Measurements from ENCODE around the gene COMT. TPM values are rescaled to one million over a fixed set of nuclear protein-coding genes. Genes with fewer than 3 reads are reported as not detected.

The COMT gene
- total RNA-seq, 2 experiments from 2014 or later = 90.8 to 112 TPM

- no peak for DNase-seq (ENCODE audit: low spot score)
- H4K20me1 ChIP-seq (ENCODE audit: insufficient read depth, low read length) = no peaks in the 10 kb centered on the region
- ChIA-PET POLR2A (no interaction called here), CTCF (ENCODE audit: unreplicated experiment) (no interaction called here)
- no peaks in the 10 kb centered on the region for H3K9me2 ChIP-seq (ENCODE audit: insufficient read depth, low read length)
- peak overlapping the region; percentile 91 for H3K4me2 ChIP-seq (ENCODE audit: low read length)
- H2AFZ ChIP-seq (ENCODE audit: low read length) = no peak overlapping the region
- intact Hi-C loops (cut with micrococcal nuclease; ENCODE audit: unreplicated experiment) = no loop called here
- peaks cover 21% of the 10 kb centered on the region for H3K36me3 ChIP-seq (ENCODE audit: insufficient read depth, low read length)
- no TSS peak for BruUV-seq (replicated peaks)
- H3K79me2 ChIP-seq (ENCODE audit: insufficient read depth, low read depth, low read length) = peaks cover 29% of the 10 kb centered on the region
- peak overlapping the region; percentile 33 for H3K4me3 ChIP-seq (ENCODE audit: low read depth, low read length, poor library complexity, severe bottlenecking)
- H3K9me3 ChIP-seq (ENCODE audit: low read length) = no peaks in the 10 kb centered on the region
- H3K27ac ChIP-seq (ENCODE audit: low read depth, low read length, poor library complexity, severe bottlenecking) = peak overlapping the region; percentile 99
- TF ChIP-seq, protein P1, sequence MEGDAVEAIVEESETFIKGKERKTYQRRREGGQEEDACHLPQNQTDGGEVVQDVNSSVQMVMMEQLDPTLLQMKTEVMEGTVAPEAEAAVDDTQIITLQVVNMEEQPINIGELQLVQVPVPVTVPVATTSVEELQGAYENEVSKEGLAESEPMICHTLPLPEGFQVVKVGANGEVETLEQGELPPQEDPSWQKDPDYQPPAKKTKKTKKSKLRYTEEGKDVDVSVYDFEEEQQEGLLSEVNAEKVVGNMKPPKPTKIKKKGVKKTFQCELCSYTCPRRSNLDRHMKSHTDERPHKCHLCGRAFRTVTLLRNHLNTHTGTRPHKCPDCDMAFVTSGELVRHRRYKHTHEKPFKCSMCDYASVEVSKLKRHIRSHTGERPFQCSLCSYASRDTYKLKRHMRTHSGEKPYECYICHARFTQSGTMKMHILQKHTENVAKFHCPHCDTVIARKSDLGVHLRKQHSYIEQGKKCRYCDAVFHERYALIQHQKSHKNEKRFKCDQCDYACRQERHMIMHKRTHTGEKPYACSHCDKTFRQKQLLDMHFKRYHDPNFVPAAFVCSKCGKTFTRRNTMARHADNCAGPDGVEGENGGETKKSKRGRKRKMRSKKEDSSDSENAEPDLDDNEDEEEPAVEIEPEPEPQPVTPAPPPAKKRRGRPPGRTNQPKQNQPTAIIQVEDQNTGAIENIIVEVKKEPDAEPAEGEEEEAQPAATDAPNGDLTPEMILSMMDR (conservative IDR thresholded peaks at IDR 0.05; ENCODE audit: low read length) = no peak
- no peak for TF ChIP-seq EZH2phosphoT487 (IDR thresholded peaks at IDR 0.05; ENCODE audit: borderline replicate concordance, low read depth, low read length)
- peaks cover 97% of the 10 kb centered on the region for H3K4me1 ChIP-seq (ENCODE audit: insufficient read depth, low read length, poor library complexity, severe bottlenecking)
Observed at GRCh38 chr22:19892925-19893324, 48.6 kb upstream of the COMT start.

DNA sequence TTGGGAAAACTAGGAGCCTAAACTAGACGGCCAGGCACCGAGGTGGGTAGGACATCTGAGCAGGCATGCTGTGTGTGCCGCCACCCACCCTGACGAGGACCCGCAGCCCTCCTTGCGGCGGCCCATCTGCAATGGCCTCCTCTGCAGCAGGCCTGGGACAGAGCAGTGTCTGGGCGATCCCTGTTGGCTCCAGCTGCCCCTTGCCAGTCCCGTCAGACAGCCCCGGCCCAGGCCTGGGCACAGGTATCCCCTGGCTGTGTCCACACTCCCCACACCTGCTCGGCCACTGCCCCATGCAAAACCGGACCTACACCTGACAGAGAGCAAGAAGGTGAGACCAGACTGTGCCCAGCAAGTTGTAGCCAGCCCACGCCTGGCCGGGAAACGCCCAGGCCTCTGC is 48.2 kb upstream of the COMT start:
- H3K27ac ChIP-seq (ENCODE audit: low read depth, low read length, poor library complexity, severe bottlenecking) = peak overlapping the region; percentile 99
- H3K9me3 ChIP-seq (ENCODE audit: low read length) = no peaks in the 10 kb centered on the region
- no TSS peak for BruUV-seq (replicated peaks)
- peaks cover 25% of the 10 kb centered on the region for H3K79me2 ChIP-seq (ENCODE audit: insufficient read depth, low read depth, low read length)
- H3K36me3 ChIP-seq (ENCODE audit: insufficient read depth, low read length) = peaks cover 21% of the 10 kb centered on the region
- H3K4me3 ChIP-seq (ENCODE audit: low read depth, low read length, poor library complexity, severe bottlenecking) = no peak overlapping the region
- no peak overlapping the region for H2AFZ ChIP-seq (ENCODE audit: low read length)
- H3K9me2 ChIP-seq (ENCODE audit: insufficient read depth, low read length) = no peaks in the 10 kb centered on the region
- ChIA-PET CTCF (ENCODE audit: unreplicated experiment) (no interaction called here), POLR2A (no interaction called here)
- peak overlapping the region; percentile 91 for H3K4me2 ChIP-seq (ENCODE audit: low read length)
- TF ChIP-seq, protein P1 (conservative IDR thresholded peaks at IDR 0.05; ENCODE audit: low read length) = no peak
- TF ChIP-seq EZH2phosphoT487 (IDR thresholded peaks at IDR 0.05; ENCODE audit: borderline replicate concordance, low read depth, low read length) = no peak
- no peak for DNase-seq (ENCODE audit: low spot score)
- intact Hi-C loops (cut with micrococcal nuclease; ENCODE audit: unreplicated experiment) = no loop called here
- H4K20me1 ChIP-seq (ENCODE audit: insufficient read depth, low read length) = no peaks in the 10 kb centered on the region
- H3K4me1 ChIP-seq (ENCODE audit: insufficient read depth, low read length, poor library complexity, severe bottlenecking) = peaks cover 92% of the 10 kb centered on the region

GRCh38 chr22:19895160-19895849 is 46.3 kb upstream of the COMT start:
- CTCF ChIA-PET (ENCODE audit: unreplicated experiment) = no interaction called here
- Histone ChIP-seq H3K9me3 (ENCODE audit: low read length) (no peaks in the 10 kb centered on the region), H3K79me2 (ENCODE audit: insufficient read depth, low read depth, low read length) (peaks cover 7% of the 10 kb centered on the region; the same call in 1 of the 2 replicates), H4K20me1 (ENCODE audit: insufficient read depth, low read length) (no peaks in the 10 kb centered on the region), H3K4me2 (ENCODE audit: low read length) (no peak overlapping the region), H3K4me3 (ENCODE audit: low read depth, low read length, poor library complexity, severe bottlenecking) (no peak overlapping the region), H2AFZ (ENCODE audit: low read length) (no peak overlapping the region), H3K9me2 (ENCODE audit: insufficient read depth, low read length) (no peaks in the 10 kb centered on the region), H3K27ac (ENCODE audit: low read depth, low read length, poor library complexity, severe bottlenecking) (peak overlapping the region; percentile 78), H3K36me3 (ENCODE audit: insufficient read depth, low read length) (peaks cover 21% of the 10 kb centered on the region), H3K4me1 (ENCODE audit: insufficient read depth, low read length, poor library complexity, severe bottlenecking) (peaks cover 73% of the 10 kb centered on the region)
- POLR2A ChIA-PET = no interaction called here
- TF ChIP-seq EZH2phosphoT487 (IDR thresholded peaks at IDR 0.05; ENCODE audit: borderline replicate concordance, low read depth, low read length) = no peak
- TF ChIP-seq, protein P1 (conservative IDR thresholded peaks at IDR 0.05; ENCODE audit: low read length) = no peak
- DNase-seq (ENCODE audit: low spot score) = no peak
- intact Hi-C loops (cut with micrococcal nuclease; ENCODE audit: unreplicated experiment) = no loop called here
- BruUV-seq (replicated peaks) = no TSS peak
